GM12892 (cell line): ENCODE results near the gene ZNF219.

Experiments
- POLR2A ChIP-seq: IDR thresholded peaks from 2 replicates; pipeline ENCODE4 v1.6.1; 2011; ENCODE audit warnings: low read depth, low read length, control low read depth
- POLR2AphosphoS5 ChIP-seq: IDR thresholded peaks from 2 replicates; pipeline ENCODE4 v1.6.1; 2011; ENCODE audit warnings: low read depth, low read length, control low read depth
- TAF1 ChIP-seq: IDR thresholded peaks from 2 replicates; pipeline ENCODE4 v1.6.1; 2011; ENCODE audit warnings: low read depth, mild to moderate bottlenecking, control low read depth, low read length, borderline replicate concordance

DNA sequence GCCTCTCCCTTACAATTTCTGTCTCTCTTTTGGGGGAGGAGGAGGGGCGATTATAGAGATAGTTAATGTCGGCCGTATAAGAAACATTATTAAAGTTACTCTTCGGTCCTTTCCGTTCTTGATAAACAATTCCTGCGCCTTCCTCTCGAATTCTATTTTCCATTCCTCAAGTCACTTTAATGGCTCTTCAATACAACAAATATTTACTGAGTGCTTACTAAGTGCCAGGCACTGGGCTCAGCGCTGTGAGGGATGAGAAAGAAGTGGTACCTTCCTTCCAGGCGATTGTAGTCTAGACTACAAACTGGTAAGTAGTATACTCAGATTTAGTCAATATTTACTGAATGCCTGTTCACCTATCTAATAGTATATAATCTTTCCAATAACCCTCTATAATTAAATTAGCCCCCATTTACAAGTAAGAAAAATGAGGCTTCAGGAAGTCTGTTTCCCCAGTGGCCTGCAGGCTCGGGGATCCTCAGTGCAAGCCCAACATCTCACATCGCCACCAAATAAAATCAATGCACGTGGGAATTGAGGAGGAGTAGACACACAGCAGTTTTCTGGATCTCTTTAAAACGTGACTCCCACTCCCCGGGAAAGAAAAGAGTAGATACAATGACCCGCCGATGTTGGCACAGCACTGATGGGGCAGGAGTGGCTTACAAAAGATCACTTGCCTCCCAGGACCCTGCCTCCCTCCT is 589 bp upstream of the ZNF219 start:
- TF ChIP-seq TAF1 (no peak), POLR2A (no peak), POLR2AphosphoS5 (no peak)
